CD4-positive, CD25-positive, alpha-beta regulatory T cell (primary cell): Measurements from ENCODE around the gene TXNL4B. TPM values are rescaled to one million over a fixed set of nuclear protein-coding genes. Genes with fewer than 3 reads are reported as not detected.

Experiments
- ATAC-seq, 2 donors: fragments of 150-1000 bp; cut with Tn5 transposase; one replicate each; pipeline ENCODE4 v1.10.0; 2021; ENCODE audit warnings: low read depth in 2 of 2, moderate number of reproducible peaks in 2 of 2, moderate library complexity in 1 of 2
- DNase-seq, 3 donors: peaks; one replicate each; pipeline versions ENCODE4 v3.0.0 to v3.0.0-alpha.2; 2012 to 2022; ENCODE audit warnings: mixed read lengths in 1 of 3
- H3K27ac ChIP-seq: one replicate; pipeline ENCODE4 v1.7.0; 2013; ENCODE audit warnings: mild to moderate bottlenecking, low read length; ENCODE audit not compliant: insufficient read depth, poor library complexity, severe bottlenecking
- H3K27me3 ChIP-seq: one replicate; pipeline ENCODE4 v1.7.0; 2013; ENCODE audit warnings: low read length; ENCODE audit not compliant: control insufficient read depth, insufficient read depth
- H3K36me3 ChIP-seq: one replicate; pipeline ENCODE4 v1.7.0; 2013; ENCODE audit warnings: mild to moderate bottlenecking, low read length, moderate library complexity; ENCODE audit not compliant: control insufficient read depth, insufficient read depth
- H3K4me1 ChIP-seq: 2 replicates; pipeline ENCODE4 v1.7.0; 2013; ENCODE audit warnings: mild to moderate bottlenecking, low read length; ENCODE audit not compliant: insufficient read depth, control insufficient read depth, poor library complexity, severe bottlenecking
- H3K4me3 ChIP-seq: one replicate; pipeline ENCODE4 v1.7.0; 2013; ENCODE audit warnings: low read depth, mild to moderate bottlenecking, low read length, moderate library complexity
- H3K9me3 ChIP-seq, 2 experiments: 1 replicate in 1 of 2; 2 replicates in 1 of 2; pipeline ENCODE4 v1.7.0; 2013; ENCODE audit warnings: low read length in 2 of 2, mild to moderate bottlenecking in 1 of 2, moderate library complexity in 1 of 2; ENCODE audit not compliant: control insufficient read depth in 2 of 2
- H3K27ac Mint-ChIP-seq, 3 donors: one replicate each; pipeline ENCODE4 v1.8.0; 2020 to 2022; ENCODE audit warnings: mild to moderate bottlenecking in 3 of 3, mixed read lengths in 3 of 3, moderate library complexity in 2 of 3
- H3K27me3 Mint-ChIP-seq: one replicate; pipeline ENCODE4 v1.8.0; 2022; ENCODE audit warnings: mild to moderate bottlenecking, mixed read lengths
- H3K36me3 Mint-ChIP-seq: one replicate; pipeline ENCODE4 v1.8.0; 2020; ENCODE audit warnings: mixed read lengths
- H3K4me1 Mint-ChIP-seq, 4 donors: one replicate each; pipeline ENCODE4 v1.8.0; 2020 to 2022; ENCODE audit warnings: mixed read lengths in 4 of 4, mild to moderate bottlenecking in 1 of 4
- H3K4me3 Mint-ChIP-seq, 4 donors: one replicate each; pipeline ENCODE4 v1.8.0; 2020 to 2022; ENCODE audit warnings: mild to moderate bottlenecking in 4 of 4, mixed read lengths in 4 of 4, moderate library complexity in 3 of 4
- H3K9me3 Mint-ChIP-seq, 7 donors: one replicate each; pipeline ENCODE4 v1.8.0; 2020 to 2022; ENCODE audit warnings: mixed read lengths in 7 of 7, mild to moderate bottlenecking in 3 of 7, moderate library complexity in 2 of 7
- polyA plus RNA-seq, 4 donors: library from polyadenylated mRNA; unstranded; fragments of 300-500 nt; fragmentation: Illumina TruSeq; gene quantifications; one replicate each; pipeline ENCODE4 v1.2.3, GENCODE V29; 2021
- total RNA-seq: library from RNA; stranded (reverse); gene quantifications from one replicate; pipeline ENCODE4 v1.2.3, GENCODE V29; 2022

The TXNL4B gene
- total RNA-seq, result 12.8 TPM
- polyA plus RNA-seq, result 10 to 100 TPM; 14.5 to 18.5 (median 17.0) TPM

- Mint-ChIP-seq H3K4me3 (peak within 1 kb of the TSS; percentile 95 to 99 (median 98)), H3K36me3 (peaks cover 40% of the 10 kb centered on the region), H3K9me3 (no peaks in the 10 kb centered on the region), H3K27me3 (no peaks in the 10 kb centered on the region), H3K4me1 (peaks cover 27 to 71% (median 45%) of the 10 kb centered on the region in 4 donors), H3K27ac (peak within 1 kb of the TSS; percentile 98 to 99 (median 99))
- no peaks in the 10 kb centered on the region for H3K9me3 ChIP-seq
- H3K36me3 ChIP-seq, result peaks cover 45% of the 10 kb centered on the region
- H3K4me3 ChIP-seq, result peak within 1 kb of the TSS; percentile 89
- no peaks in the 10 kb centered on the region for H3K27me3 ChIP-seq
- peak within 1 kb of the TSS; percentile 95 for H3K27ac ChIP-seq
- DNase-seq (peak; percentile 91 to 99 (median 95)), ATAC-seq (peak; percentile 98 to 99)
- H3K4me1 ChIP-seq, result peaks cover 42% of the 10 kb centered on the region
These were observed at the start of gene TXNL4B, which contains the start of gene DHX38 for GRCh38 chr16:72093448-72094265. TXNL4B (minus strand) TSS chr16:72093620; CDS start chr16:72090749, 2,871 bp downstream. DHX38 (plus strand) TSS chr16:72093847; CDS start chr16:72096158, 2,311 bp downstream.

GRCh38 chr16:72142476-72142875 is 49.1 kb upstream of the TXNL4B start:
- Histone ChIP-seq H3K36me3 (no peaks in the 10 kb centered on the region), H3K9me3 (no peaks in the 10 kb centered on the region), H3K27ac (no peak overlapping the region), H3K4me3 (no peak overlapping the region), H3K4me1 (no peaks in the 10 kb centered on the region), H3K27me3 (peaks cover 2% of the 10 kb centered on the region)
- no peak for ATAC-seq
- no peak for DNase-seq
- Mint-ChIP-seq H3K4me3 (no peak overlapping the region), H3K36me3 (no peaks in the 10 kb centered on the region), H3K9me3 (peaks cover 0 to 4% (median 0%) of the 10 kb centered on the region in 7 donors), H3K27me3 (peaks cover 5% of the 10 kb centered on the region), H3K4me1 (no peaks in the 10 kb centered on the region), H3K27ac (no peak overlapping the region)

- H3K4me1 Mint-ChIP-seq, result no peaks in the 10 kb centered on the region
- Histone ChIP-seq H3K4me3 (no peak overlapping the region), H3K4me1 (no peaks in the 10 kb centered on the region), H3K27ac (no peak overlapping the region), H3K9me3 (no peaks in the 10 kb centered on the region), H3K27me3 (peaks cover 2% of the 10 kb centered on the region), H3K36me3 (no peaks in the 10 kb centered on the region)
- no peak overlapping the region for H3K27ac Mint-ChIP-seq
- H3K27me3 Mint-ChIP-seq, result no peaks in the 10 kb centered on the region
- no peaks in the 10 kb centered on the region for H3K9me3 Mint-ChIP-seq
- no peaks in the 10 kb centered on the region for H3K36me3 Mint-ChIP-seq
- ATAC-seq (no peak), DNase-seq (no peak)
- H3K4me3 Mint-ChIP-seq, result no peak overlapping the region
These were observed 46.5 kb upstream of the TXNL4B start for GRCh38 chr16:72139908-72140307.

- Histone ChIP-seq H3K4me1 (no peaks in the 10 kb centered on the region), H3K9me3 (no peaks in the 10 kb centered on the region), H3K27ac (no peak overlapping the region), H3K27me3 (peaks cover 2% of the 10 kb centered on the region), H3K36me3 (no peaks in the 10 kb centered on the region), H3K4me3 (no peak overlapping the region)
- H3K27me3 Mint-ChIP-seq, result no peaks in the 10 kb centered on the region
- H3K27ac Mint-ChIP-seq, result no peak overlapping the region
- no peak for ATAC-seq
- H3K4me3 Mint-ChIP-seq, result no peak overlapping the region
- H3K9me3 Mint-ChIP-seq, result no peaks in the 10 kb centered on the region
- H3K4me1 Mint-ChIP-seq, result no peaks in the 10 kb centered on the region
- no peaks in the 10 kb centered on the region for H3K36me3 Mint-ChIP-seq
- no peak for DNase-seq
These were observed 44.7 kb upstream of the TXNL4B start for GRCh38 chr16:72138064-72138572.

- Mint-ChIP-seq H3K27me3 (no peaks in the 10 kb centered on the region), H3K4me1 (no peaks in the 10 kb centered on the region), H3K27ac (no peak overlapping the region), H3K36me3 (no peaks in the 10 kb centered on the region), H3K4me3 (no peak overlapping the region), H3K9me3 (no peaks in the 10 kb centered on the region)
- H3K27ac ChIP-seq, result no peak overlapping the region
- no peaks in the 10 kb centered on the region for H3K36me3 ChIP-seq
- no peak for ATAC-seq
- H3K9me3 ChIP-seq, result no peaks in the 10 kb centered on the region
- peaks cover 2% of the 10 kb centered on the region for H3K27me3 ChIP-seq
- no peak for DNase-seq
- H3K4me3 ChIP-seq, result no peak overlapping the region
- no peaks in the 10 kb centered on the region for H3K4me1 ChIP-seq
These were observed 44.1 kb upstream of the TXNL4B start for GRCh38 chr16:72137380-72138063.

- H3K4me3 Mint-ChIP-seq, result no peak overlapping the region
- H3K27me3 Mint-ChIP-seq, result no peaks in the 10 kb centered on the region
- Histone ChIP-seq H3K9me3 (no peaks in the 10 kb centered on the region), H3K4me3 (no peak overlapping the region), H3K4me1 (no peaks in the 10 kb centered on the region), H3K27ac (no peak overlapping the region), H3K27me3 (no peaks in the 10 kb centered on the region), H3K36me3 (no peaks in the 10 kb centered on the region)
- H3K4me1 Mint-ChIP-seq, result no peaks in the 10 kb centered on the region
- no peak for ATAC-seq
- H3K9me3 Mint-ChIP-seq, result no peaks in the 10 kb centered on the region
- no peak for DNase-seq
- no peaks in the 10 kb centered on the region for H3K36me3 Mint-ChIP-seq
- H3K27ac Mint-ChIP-seq, result no peak overlapping the region
These were observed 41.1 kb upstream of the TXNL4B start for GRCh38 chr16:72134507-72134906.

- H3K4me3 ChIP-seq, result no peak overlapping the region
- no peak overlapping the region for H3K27ac ChIP-seq
- H3K9me3 ChIP-seq, result no peaks in the 10 kb centered on the region
- Mint-ChIP-seq H3K9me3 (no peaks in the 10 kb centered on the region), H3K27ac (no peak overlapping the region), H3K4me3 (no peak overlapping the region), H3K36me3 (no peaks in the 10 kb centered on the region), H3K27me3 (no peaks in the 10 kb centered on the region), H3K4me1 (no peaks in the 10 kb centered on the region)
- no peaks in the 10 kb centered on the region for H3K4me1 ChIP-seq
- H3K36me3 ChIP-seq, result no peaks in the 10 kb centered on the region
- no peaks in the 10 kb centered on the region for H3K27me3 ChIP-seq
- ATAC-seq (no peak), DNase-seq (no peak)
These were observed 39.3 kb upstream of the TXNL4B start for GRCh38 chr16:72132726-72133125.
